H54 (cell line): Measurements from ENCODE around the gene CAPN2.
"Not testable (repeated sequence)": the region's sequence is repeated elsewhere in the genome, so short reads cannot be mapped to it uniquely, and the experiment has no call there.

Experiments used
- DNase-seq: peaks from one replicate; pipeline ENCODE4 v3.0.0; 2011; ENCODE audit warnings: low spot score, mixed read lengths; ENCODE audit not compliant: insufficient read length
- FAIRE-seq: peaks from 3 replicates; lab custom pipeline; 2011; peaks lifted over from hg19 to GRCh38; lab: Jason Lieb, UNC
- POLR2A ChIP-seq: IDR thresholded peaks from 2 replicates; pipeline ENCODE4 v1.6.1; 2011; ENCODE audit warnings: low read depth, mild to moderate bottlenecking, low read length

Gene CAPN2

DNA sequence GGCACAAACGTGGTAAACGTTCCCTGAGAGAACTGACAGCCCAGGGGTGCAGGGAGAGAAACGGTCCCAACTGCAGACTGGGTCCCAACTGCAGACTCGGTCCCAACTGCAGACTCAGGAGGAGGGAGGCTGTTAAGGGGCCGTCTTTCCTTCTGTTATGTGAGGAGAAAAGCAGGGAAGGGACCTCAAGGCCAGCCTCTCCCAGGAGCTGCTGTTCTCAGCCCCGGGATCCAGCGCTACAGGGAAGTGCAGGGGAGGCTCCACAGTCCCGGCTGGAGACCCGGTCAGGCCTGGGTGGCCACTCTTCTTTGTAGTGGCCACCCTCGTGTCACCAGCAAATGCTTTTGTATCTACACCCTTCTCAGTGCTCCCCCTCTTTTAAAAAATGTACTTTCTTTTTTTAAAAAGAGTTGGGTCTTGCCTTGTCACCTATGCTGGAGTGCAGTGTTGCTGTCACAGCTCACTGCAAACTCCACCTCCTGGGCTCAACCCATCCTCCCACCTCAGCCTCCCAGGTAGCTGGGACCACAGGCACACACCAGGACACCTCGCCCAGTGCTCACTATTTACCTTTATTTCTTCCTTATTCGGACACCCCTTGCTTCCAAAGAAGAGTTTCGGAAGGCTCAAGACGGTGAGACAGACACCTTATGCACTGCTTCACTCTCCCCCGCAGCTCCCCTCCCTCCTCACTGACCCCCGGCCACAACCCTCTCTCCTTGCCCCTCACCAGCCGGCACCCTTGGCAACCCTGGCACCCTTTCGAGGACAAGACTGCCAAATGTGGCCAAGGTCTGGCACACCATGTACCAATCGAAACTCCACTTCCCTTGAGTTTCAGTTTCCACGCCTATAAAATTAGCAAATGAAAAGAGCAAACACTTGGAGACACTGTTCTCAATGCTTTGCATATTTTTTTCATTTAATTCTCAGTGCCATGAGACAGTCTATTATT, 21.8 kb downstream of the CAPN2 start:
- DNase-seq = no peak
- FAIRE-seq = no peak
- TF ChIP-seq POLR2A = no peak

DNA sequence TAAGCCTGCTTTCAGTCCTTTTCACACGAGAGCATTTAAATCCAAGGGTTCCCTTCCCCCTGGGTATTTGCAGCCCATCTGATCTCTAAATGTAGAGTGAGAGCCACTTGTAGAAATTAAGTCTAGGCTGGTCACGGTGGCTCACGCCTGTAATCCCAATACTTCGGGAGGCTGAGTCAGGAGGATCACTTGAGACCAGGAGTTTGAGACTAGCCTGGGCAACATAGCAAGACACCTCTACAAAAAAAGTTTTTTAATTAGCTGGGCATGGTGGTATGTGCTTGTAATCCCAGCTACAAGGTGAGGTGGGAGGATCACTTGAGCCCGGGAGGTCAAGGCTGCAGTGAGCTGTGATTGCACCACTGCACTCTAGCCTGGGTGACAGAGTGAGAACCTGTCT, 24.3 kb downstream of the CAPN2 start:
- not testable (repeated sequence) for DNase-seq, FAIRE-seq

GRCh38 chr1:223737342-223737741, 25.0 kb downstream of the CAPN2 start:
- DNase-seq = no peak
- no peak for FAIRE-seq
- no peak for TF ChIP-seq POLR2A

GRCh38 chr1:223738465-223739365, 26.4 kb downstream of the CAPN2 start:
- no peak for FAIRE-seq
- no peak for TF ChIP-seq POLR2A

DNA sequence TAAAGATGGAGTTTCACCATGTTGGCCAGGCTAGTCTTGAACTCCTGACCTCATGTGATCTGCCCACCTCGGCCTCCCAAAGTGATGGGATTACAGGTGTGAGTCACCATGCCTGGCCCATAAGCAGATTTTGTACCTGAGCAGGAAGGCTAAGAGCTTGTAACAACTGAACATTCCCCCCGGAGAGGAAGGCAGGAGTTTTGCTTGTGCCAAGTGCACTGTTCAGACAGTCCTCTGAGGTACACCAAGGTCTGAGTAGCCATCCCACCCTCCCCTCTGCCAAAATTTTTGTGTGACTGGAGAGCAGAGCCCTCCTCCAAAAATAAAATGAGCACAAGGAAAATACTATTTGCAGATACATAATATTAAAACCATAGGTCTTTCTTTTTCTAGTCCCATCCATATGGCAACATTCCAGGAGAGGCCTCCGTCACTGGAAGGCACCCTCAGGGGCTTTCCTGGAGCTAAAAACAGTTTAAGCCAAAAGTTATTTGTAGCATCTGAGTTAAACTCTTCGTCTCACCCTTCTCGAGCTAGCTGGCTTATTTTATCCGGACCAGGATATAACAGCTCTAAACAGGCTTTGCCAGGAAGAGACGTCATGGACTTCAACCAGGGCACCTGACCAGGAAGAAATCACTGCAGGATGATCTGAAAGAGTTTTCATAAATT, 27.2 kb downstream of the CAPN2 start:
- DNase-seq (no peak), FAIRE-seq (no peak)
- no peak for TF ChIP-seq POLR2A

More at GRCh38 chr1:223738465-223739365, 26.4 kb downstream of the CAPN2 start:
- DNase-seq = no peak

DNA sequence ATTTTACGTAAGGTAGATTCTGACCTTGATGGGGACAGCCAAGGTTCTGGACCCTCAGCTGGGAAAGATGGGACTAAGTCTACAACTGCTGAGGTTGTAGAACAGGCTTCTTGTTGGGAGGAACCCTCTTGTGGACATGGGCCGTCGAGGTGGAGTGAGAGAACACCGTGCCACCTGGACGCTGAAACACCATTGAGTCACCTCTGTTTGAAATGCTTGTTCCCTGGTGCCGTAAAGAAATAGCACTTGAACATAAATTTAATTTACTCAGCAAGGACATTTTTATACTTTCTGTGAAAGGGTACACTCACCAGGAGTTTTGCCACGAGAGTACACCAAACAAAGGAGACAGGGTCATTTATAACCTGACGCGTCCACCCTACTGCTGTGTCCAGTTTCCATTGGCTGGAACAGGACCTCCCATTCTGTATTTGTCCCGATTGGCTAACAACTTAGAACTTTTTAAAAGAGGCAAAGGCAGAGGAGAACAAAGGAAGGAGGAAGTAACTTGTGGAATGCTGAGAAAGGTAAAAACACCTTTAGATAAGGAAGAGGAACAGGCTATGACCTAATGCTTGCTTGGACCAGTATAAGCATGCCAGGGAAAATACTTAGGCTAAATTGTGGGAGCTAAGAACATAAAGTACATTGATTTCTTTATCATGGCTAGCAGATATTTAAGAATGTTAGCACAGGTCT, 27.8 kb downstream of the CAPN2 start:
- not testable (repeated sequence) for DNase-seq, FAIRE-seq

DNA sequence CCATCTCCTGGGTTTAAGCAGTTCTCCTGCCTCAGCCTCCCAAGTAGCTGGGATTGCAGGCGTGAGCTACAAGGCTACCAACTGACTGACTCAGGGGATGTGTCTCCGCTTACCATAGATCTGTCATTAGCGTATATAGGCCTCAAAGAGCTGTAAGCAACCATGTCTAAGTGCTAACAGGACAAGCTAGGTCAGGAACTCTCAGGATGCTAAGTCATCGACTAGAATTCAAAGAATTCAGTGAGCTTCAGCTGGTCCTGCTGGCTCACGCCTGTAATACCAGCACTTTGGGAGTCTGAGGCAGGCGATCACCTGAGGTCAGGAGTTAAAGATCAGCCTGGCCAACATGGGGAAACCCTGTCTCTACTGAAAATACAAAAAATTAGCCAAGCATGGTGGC, 29.5 kb downstream of the CAPN2 start:
- DNase-seq = no peak
- FAIRE-seq = no peak
- no peak for TF ChIP-seq POLR2A

GRCh38 chr1:223742856-223743517, 30.6 kb downstream of the CAPN2 start:
- no peak for TF ChIP-seq POLR2A
- no peak for DNase-seq
- no peak for FAIRE-seq

- DNase-seq = no peak
- TF ChIP-seq POLR2A = no peak
- FAIRE-seq = no peak
These were observed 33.4 kb downstream of the CAPN2 start for GRCh38 chr1:223745731-223746130.

DNA sequence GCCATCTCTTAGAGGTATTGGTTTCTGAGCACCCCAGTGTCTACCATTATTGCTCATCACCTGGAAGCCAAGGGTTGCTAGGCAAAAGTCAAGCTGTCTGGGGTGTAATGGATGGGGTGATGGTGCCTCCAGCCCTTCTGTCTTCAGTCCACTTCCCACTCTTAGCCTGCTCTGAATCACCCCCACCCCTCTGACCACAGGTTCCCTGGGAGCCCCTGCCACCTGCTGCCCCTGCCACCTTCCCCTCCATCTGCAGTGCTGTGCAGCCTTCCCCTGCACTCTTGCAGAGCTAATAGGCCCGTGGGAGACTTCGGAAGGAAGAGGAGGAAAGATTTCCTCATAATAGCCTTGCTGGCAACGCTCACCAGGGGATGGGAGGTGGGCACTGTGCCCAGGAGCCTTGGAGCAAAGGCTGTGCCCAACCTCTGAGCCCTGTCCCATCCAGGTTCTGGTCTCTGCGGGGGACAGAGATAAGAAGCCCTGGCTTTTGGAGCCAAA, 35.5 kb downstream of the CAPN2 start:
- no peak for DNase-seq
- TF ChIP-seq POLR2A = no peak

DNA sequence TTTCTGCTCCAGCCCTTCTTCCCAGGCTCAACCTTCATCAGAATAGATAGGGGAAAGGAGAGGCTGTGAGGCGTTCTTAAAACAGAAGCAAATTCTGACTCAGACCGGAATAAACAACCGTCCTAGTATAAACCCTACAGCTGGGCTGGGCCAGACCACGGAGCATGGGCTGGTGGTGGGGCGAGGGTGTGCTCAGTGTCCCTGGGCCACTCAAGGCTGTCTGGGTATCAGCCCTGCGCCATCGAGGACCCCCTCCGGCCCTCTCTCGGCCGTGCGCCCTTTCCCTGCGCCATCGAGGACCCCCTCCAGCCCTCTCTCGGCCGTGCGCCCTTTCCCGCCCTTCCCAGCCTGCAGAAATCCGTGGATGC, 36.0 kb downstream of the CAPN2 start:
- DNase-seq = no peak
- no peak for FAIRE-seq
- no peak for TF ChIP-seq POLR2A

More for the DNA sequence above, 35.5 kb downstream of the CAPN2 start:
- FAIRE-seq = no peak
